Large intestine (tissue), 3 donors: ENCODE data around the gene ATP6V1G1. TPM values are rescaled to one million over a fixed set of nuclear protein-coding genes. Genes with fewer than 3 reads are reported as not detected.

ENCODE experiments used
- DNase-seq, 2 donors: peaks; one replicate each; pipeline versions ENCODE4 v3.0.0 to v3.0.0-alpha.2; 2013
- H3K27ac ChIP-seq: one replicate; pipeline ENCODE4 v1.5.1; 2013; ENCODE audit warnings: low read length
- H3K27me3 ChIP-seq: 2 replicates; pipeline ENCODE4 v1.6.1; 2013; ENCODE audit warnings: low read length; ENCODE audit not compliant: control insufficient read depth, insufficient read depth
- H3K36me3 ChIP-seq: 2 replicates; pipeline ENCODE4 v1.6.1; 2013; ENCODE audit warnings: low read length; ENCODE audit not compliant: control insufficient read depth, insufficient read depth
- H3K4me1 ChIP-seq: one replicate; pipeline ENCODE4 v1.6.1; 2013; ENCODE audit warnings: low read length; ENCODE audit not compliant: control insufficient read depth, insufficient read depth
- H3K4me3 ChIP-seq: one replicate; pipeline ENCODE4 v1.5.1; 2013; ENCODE audit warnings: low read length
- H3K9me3 ChIP-seq: one replicate; pipeline ENCODE4 v1.6.1; 2013; ENCODE audit warnings: mild to moderate bottlenecking, low read depth, low read length, moderate library complexity; ENCODE audit not compliant: control insufficient read depth
- WGBS: methylation state at CpG from one replicate; pipeline ENCODE4 v1.1.5; 2013; ENCODE audit warnings: low lambda C conversion rate; ENCODE audit not compliant: insufficient coverage; 5-methylcytosine and 5-hydroxymethylcytosine counted together
- polyA plus RNA-seq: library from polyadenylated mRNA; unstranded; fragments of 120-200 nt; gene quantifications from one replicate; pipeline ENCODE4 v1.2.1, GENCODE V29; 2013

The ATP6V1G1 gene
- polyA plus RNA-seq, 1 donor: 148 TPM

GRCh38 chr9:114626415-114627020 lies 38.9 kb downstream of the ATP6V1G1 start:
- H3K27me3 ChIP-seq: no peaks in the 10 kb centered on the region
- H3K4me3 ChIP-seq: no peak overlapping the region
- H3K9me3 ChIP-seq: no peaks in the 10 kb centered on the region
- no CpG with 5 or more reads among the region's 4 CpGs for WGBS
- H3K36me3 ChIP-seq: peaks cover 27% of the 10 kb centered on the region
- H3K27ac ChIP-seq: no peak overlapping the region
- no peaks in the 10 kb centered on the region for H3K4me1 ChIP-seq
- DNase-seq: no peak

- Histone ChIP-seq H3K36me3 (peaks cover 32% of the 10 kb centered on the region), H3K9me3 (no peaks in the 10 kb centered on the region), H3K4me1 (no peaks in the 10 kb centered on the region), H3K27me3 (no peaks in the 10 kb centered on the region), H3K4me3 (no peak overlapping the region), H3K27ac (no peak overlapping the region)
- no CpG with 5 or more reads among the region's 1 CpG for WGBS
- no peak for DNase-seq
Observed at GRCh38 chr9:114627553-114627952, 40.0 kb downstream of the ATP6V1G1 start.

GRCh38 chr9:114629563-114630090 lies 42.1 kb downstream of the ATP6V1G1 start:
- H3K27me3 ChIP-seq: no peaks in the 10 kb centered on the region
- H3K36me3 ChIP-seq: peaks cover 43% of the 10 kb centered on the region
- no peaks in the 10 kb centered on the region for H3K9me3 ChIP-seq
- peak in 1 of 2 donors; percentile 7 for DNase-seq
- H3K4me3 ChIP-seq: no peak overlapping the region
- no CpG with 5 or more reads among the region's 7 CpGs for WGBS
- H3K4me1 ChIP-seq: no peaks in the 10 kb centered on the region
- H3K27ac ChIP-seq: no peak overlapping the region

- no CpG with 5 or more reads among the region's 2 CpGs for WGBS
- H3K36me3 ChIP-seq: peaks cover 47% of the 10 kb centered on the region
- no peak for DNase-seq
- no peaks in the 10 kb centered on the region for H3K27me3 ChIP-seq
- no peak overlapping the region for H3K4me3 ChIP-seq
- H3K4me1 ChIP-seq: no peaks in the 10 kb centered on the region
- H3K27ac ChIP-seq: no peak overlapping the region
- no peaks in the 10 kb centered on the region for H3K9me3 ChIP-seq
Observed at GRCh38 chr9:114631166-114631565, 43.6 kb downstream of the ATP6V1G1 start.

- no peak overlapping the region for H3K4me3 ChIP-seq
- WGBS: no CpG with 5 or more reads among the region's 11 CpGs
- no peaks in the 10 kb centered on the region for H3K27me3 ChIP-seq
- no peaks in the 10 kb centered on the region for H3K4me1 ChIP-seq
- no peaks in the 10 kb centered on the region for H3K9me3 ChIP-seq
- peaks cover 39% of the 10 kb centered on the region for H3K36me3 ChIP-seq
- no peak for DNase-seq
- H3K27ac ChIP-seq: no peak overlapping the region
Observed at GRCh38 chr9:114633438-114634089, 46.0 kb downstream of the ATP6V1G1 start.

- H3K36me3 ChIP-seq: peaks cover 35% of the 10 kb centered on the region
Observed at GRCh38 chr9:114634387-114634786, 46.8 kb downstream of the ATP6V1G1 start.

GRCh38 chr9:114638404-114638803 lies 50.8 kb downstream of the ATP6V1G1 start:
- no peak overlapping the region for H3K27ac ChIP-seq
- no peaks in the 10 kb centered on the region for H3K27me3 ChIP-seq
- H3K9me3 ChIP-seq: no peaks in the 10 kb centered on the region
- WGBS: no CpG with 5 or more reads among the region's 8 CpGs
- H3K4me1 ChIP-seq: no peaks in the 10 kb centered on the region
- H3K36me3 ChIP-seq: peaks cover 31% of the 10 kb centered on the region
- DNase-seq: no peak
- H3K4me3 ChIP-seq: no peak overlapping the region

More at GRCh38 chr9:114634387-114634786, 46.8 kb downstream of the ATP6V1G1 start:
- H3K27ac ChIP-seq: no peak overlapping the region
- H3K4me3 ChIP-seq: no peak overlapping the region
- no CpG with 5 or more reads among the region's 6 CpGs for WGBS
- H3K9me3 ChIP-seq: no peaks in the 10 kb centered on the region
- DNase-seq: no peak
- no peaks in the 10 kb centered on the region for H3K4me1 ChIP-seq
- H3K27me3 ChIP-seq: no peaks in the 10 kb centered on the region

GRCh38 chr9:114641967-114642366 lies 54.4 kb downstream of the ATP6V1G1 start:
- Histone ChIP-seq H3K27ac (no peak overlapping the region), H3K9me3 (no peaks in the 10 kb centered on the region), H3K4me3 (no peak overlapping the region), H3K27me3 (no peaks in the 10 kb centered on the region), H3K36me3 (peaks cover 29% of the 10 kb centered on the region), H3K4me1 (no peaks in the 10 kb centered on the region)
- WGBS: no CpG with 5 or more reads among the region's 1 CpG
- DNase-seq: no peak

GRCh38 chr9:114643001-114643400 lies 55.4 kb downstream of the ATP6V1G1 start:
- no peak for DNase-seq
- H3K9me3 ChIP-seq: no peaks in the 10 kb centered on the region
- no peaks in the 10 kb centered on the region for H3K27me3 ChIP-seq
- no peak overlapping the region for H3K4me3 ChIP-seq
- H3K27ac ChIP-seq: no peak overlapping the region
- no peaks in the 10 kb centered on the region for H3K4me1 ChIP-seq
- WGBS: no CpG with 5 or more reads among the region's 8 CpGs
- peaks cover 27% of the 10 kb centered on the region for H3K36me3 ChIP-seq

GRCh38 chr9:114643896-114644295 lies 56.3 kb downstream of the ATP6V1G1 start:
- H3K9me3 ChIP-seq: no peaks in the 10 kb centered on the region
- WGBS: 83% methylated on average over 1 of the region's 5 CpGs
- peaks cover 26% of the 10 kb centered on the region for H3K36me3 ChIP-seq
- H3K27me3 ChIP-seq: no peaks in the 10 kb centered on the region
- H3K27ac ChIP-seq: no peak overlapping the region
- no peaks in the 10 kb centered on the region for H3K4me1 ChIP-seq
- DNase-seq: no peak
- no peak overlapping the region for H3K4me3 ChIP-seq
